ENCODE results near the gene OASL.

DNA sequence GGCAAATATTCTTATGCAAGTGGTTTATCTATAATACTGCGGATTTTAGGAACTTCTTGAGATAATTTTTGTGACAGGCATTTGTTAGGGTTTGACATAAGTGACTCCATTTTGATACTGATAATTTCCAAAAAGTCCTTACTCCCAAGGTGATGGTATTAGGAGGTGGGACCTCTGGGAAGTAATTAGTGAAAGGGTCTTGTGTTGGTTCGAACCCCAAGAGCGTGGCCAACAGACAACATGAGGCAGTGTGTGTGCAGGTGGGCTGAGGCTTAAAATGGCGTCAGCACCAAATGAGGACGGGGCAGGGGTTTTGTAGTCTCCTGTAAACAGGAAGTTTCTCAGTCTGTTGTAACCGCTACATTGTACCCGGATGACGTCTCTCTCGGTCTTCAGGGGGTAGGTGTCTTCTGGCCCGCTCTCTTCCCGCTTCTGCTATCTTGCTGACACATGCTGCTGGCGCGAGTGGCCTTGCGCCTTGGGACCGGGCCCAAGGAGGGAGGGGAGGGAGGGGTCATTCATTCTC lies 21.0 kb downstream of the OASL start:
- TF ChIP-seq, protein P1, sequence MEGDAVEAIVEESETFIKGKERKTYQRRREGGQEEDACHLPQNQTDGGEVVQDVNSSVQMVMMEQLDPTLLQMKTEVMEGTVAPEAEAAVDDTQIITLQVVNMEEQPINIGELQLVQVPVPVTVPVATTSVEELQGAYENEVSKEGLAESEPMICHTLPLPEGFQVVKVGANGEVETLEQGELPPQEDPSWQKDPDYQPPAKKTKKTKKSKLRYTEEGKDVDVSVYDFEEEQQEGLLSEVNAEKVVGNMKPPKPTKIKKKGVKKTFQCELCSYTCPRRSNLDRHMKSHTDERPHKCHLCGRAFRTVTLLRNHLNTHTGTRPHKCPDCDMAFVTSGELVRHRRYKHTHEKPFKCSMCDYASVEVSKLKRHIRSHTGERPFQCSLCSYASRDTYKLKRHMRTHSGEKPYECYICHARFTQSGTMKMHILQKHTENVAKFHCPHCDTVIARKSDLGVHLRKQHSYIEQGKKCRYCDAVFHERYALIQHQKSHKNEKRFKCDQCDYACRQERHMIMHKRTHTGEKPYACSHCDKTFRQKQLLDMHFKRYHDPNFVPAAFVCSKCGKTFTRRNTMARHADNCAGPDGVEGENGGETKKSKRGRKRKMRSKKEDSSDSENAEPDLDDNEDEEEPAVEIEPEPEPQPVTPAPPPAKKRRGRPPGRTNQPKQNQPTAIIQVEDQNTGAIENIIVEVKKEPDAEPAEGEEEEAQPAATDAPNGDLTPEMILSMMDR (IDR thresholded peaks at IDR 0.05), result no peak
- TF ChIP-seq ZSCAN20 (CRISPR knock-in tag; IDR thresholded peaks at IDR 0.05) (no peak), SMC3 (IDR thresholded peaks at IDR 0.05) (no peak), CHD2 (IDR thresholded peaks at IDR 0.05; ENCODE audit: low read length, partially characterized antibody) (no peak), CEBPB (IDR thresholded peaks at IDR 0.05) (no peak), HOXB5 (CRISPR knock-in tag; IDR thresholded peaks at IDR 0.05) (no peak), EHF (CRISPR knock-in tag; IDR thresholded peaks at IDR 0.05) (no peak), CHD4 (IDR thresholded peaks at IDR 0.05; ENCODE audit: borderline replicate concordance) (no peak), MAX (IDR thresholded peaks at IDR 0.05) (no peak)
